Transverse colon (tissue), 4 donors: ENCODE results near the gene TSLP. TPM values are rescaled to one million over a fixed set of nuclear protein-coding genes. Genes with fewer than 3 reads are reported as not detected.

Experiments used
- DNase-seq: peaks from one replicate; pipeline ENCODE4 v3.0.0-alpha.2; 2019
- H3K27ac ChIP-seq, 4 donors: fragments of 200-600 bp; sonication (generic); 2 replicates each; pipeline ENCODE4 v1.5.1; 2016 to 2018; ENCODE audit warnings: inconsistent platforms in 4 of 4
- H3K27me3 ChIP-seq: fragments of 200-600 bp; sonication (generic); 2 replicates; pipeline ENCODE4 v1.5.1; 2017; ENCODE audit warnings: inconsistent platforms
- H3K36me3 ChIP-seq, 4 donors: fragments of 200-600 bp; sonication (generic); 2 replicates each; pipeline ENCODE4 v1.5.1; 2017 to 2019; ENCODE audit warnings: inconsistent platforms in 4 of 4
- H3K4me1 ChIP-seq, 4 donors: fragments of 200-600 bp; sonication (generic); 2 replicates each; pipeline ENCODE4 v1.5.1; 2017 to 2020; ENCODE audit warnings: inconsistent platforms in 4 of 4
- H3K4me3 ChIP-seq, 4 donors: fragments of 200-600 bp; sonication (generic); 1 replicate in 1 of 4; 2 replicates in 3 of 4; pipeline versions ENCODE4 v1.5.1 to v1.6.1; 2017 to 2019; ENCODE audit warnings: inconsistent platforms in 4 of 4
- H3K9me3 ChIP-seq, 2 donors: fragments of 200-600 bp; sonication (generic); 2 replicates each; pipeline ENCODE4 v1.5.1; 2017 to 2019; ENCODE audit warnings: inconsistent platforms in 2 of 2
- EP300 ChIP-seq: sonication (generic); formaldehyde crosslinking; IDR thresholded peaks from one replicate; pipeline ENCODE4 v1.6.1; 2017; ENCODE audit warnings: antibody characterized with exemption, low read depth
- POLR2A ChIP-seq: fragments of 450-650 bp; IDR thresholded peaks from one replicate; pipeline ENCODE4 v1.6.1; 2016; ENCODE audit warnings: antibody characterized with exemption, mild to moderate bottlenecking, moderate library complexity
- POLR2AphosphoS5 ChIP-seq, 3 donors: sonication (generic); formaldehyde crosslinking; IDR thresholded peaks; one replicate each; pipeline ENCODE4 v1.6.1; 2016; ENCODE audit warnings: antibody characterized with exemption in 3 of 3
- WGBS, 2 donors: methylation state at CpG; one replicate each; pipeline ENCODE4 v1.1.5; 2018; ENCODE audit warnings: low coverage in 1 of 2; 5-methylcytosine and 5-hydroxymethylcytosine counted together
- in situ Hi-C, 4 donors: fragments of 200-750 bp; cut with MboI; loops; one replicate each; pipeline versions ENCODE4 v1.15.0 to v1.15.1; 2017; ENCODE audit warnings: low sequenced_read_pairs in 3 of 4, low pct_ligation_motif_present in 1 of 4, low pct_unique_long_range_greater_than_20kb in 1 of 4
- intact Hi-C: fragments of 100-400 bp; cut with DNase I; formaldehyde crosslinking; loops from one replicate; pipeline ENCODE4 v1.15.1; 2023; ENCODE audit warnings: low total_unique reads
- total RNA-seq, 4 donors: library from RNA; depleted of rRNA; stranded (reverse); fragments of >200 nt; gene quantifications; one replicate each; pipeline ENCODE4 v1.1.0, GENCODE V29; 2016
- TF ChIP-seq, protein P1 (sequence below), 5 experiments: fragments of 200-600 bp in 3 of 5; fragments of 450-650 bp in 2 of 5; sonication (generic) in 3 of 5; IDR thresholded peaks; 1 replicate in 2 of 5; 2 replicates in 3 of 5; pipeline ENCODE4 v1.5.1; 2016 to 2017; ENCODE audit warnings: antibody characterized with exemption in 5 of 5, inconsistent platforms in 3 of 5, mild to moderate bottlenecking in 2 of 5, moderate library complexity in 1 of 5

Gene TSLP
- under 1 TPM in 1 of 4 donors, not detected in 3; 0.27 TPM for total RNA-seq

DNA sequence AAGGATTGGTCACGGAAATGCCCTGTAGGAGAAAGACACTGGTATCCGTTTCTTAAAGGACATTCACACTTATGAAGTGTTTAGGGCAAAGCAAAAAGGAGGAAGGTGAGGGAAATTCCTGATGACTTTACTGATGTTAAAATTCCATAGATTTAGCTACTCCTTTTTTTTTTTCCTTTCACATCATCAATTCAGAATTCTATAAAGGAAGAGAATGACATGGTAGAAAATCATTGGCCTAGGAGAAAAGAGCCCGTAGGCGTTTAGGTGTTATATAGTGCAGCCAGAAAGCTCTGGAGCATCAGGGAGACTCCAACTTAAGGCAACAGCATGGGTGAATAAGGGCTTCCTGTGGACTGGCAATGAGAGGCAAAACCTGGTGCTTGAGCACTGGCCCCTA, at the start of gene TSLP:
TSS of gene TSLP (plus strand) at position 301 of the 400 bp plus-strand sequence. CDS start 178 bp downstream, outside the sequence.
- H3K27me3 ChIP-seq = peaks cover 81% of the 10 kb centered on the region
- H3K4me1 ChIP-seq = peaks cover 0 to 26% (median 8%) of the 10 kb centered on the region in 4 donors
- no peak for DNase-seq
- H3K9me3 ChIP-seq = no peaks in the 10 kb centered on the region
- in situ Hi-C loops = loop anchor here in 3 of 4 donors (25.0 kb wide), 1 partner anchor 309 kb away; no protein-coding TSS in a partner anchor
- TF ChIP-seq EP300 (no peak), POLR2AphosphoS5 (IDR thresholded peaks at IDR 0.05) (no peak), POLR2A (no peak)
- TF ChIP-seq, protein P1, sequence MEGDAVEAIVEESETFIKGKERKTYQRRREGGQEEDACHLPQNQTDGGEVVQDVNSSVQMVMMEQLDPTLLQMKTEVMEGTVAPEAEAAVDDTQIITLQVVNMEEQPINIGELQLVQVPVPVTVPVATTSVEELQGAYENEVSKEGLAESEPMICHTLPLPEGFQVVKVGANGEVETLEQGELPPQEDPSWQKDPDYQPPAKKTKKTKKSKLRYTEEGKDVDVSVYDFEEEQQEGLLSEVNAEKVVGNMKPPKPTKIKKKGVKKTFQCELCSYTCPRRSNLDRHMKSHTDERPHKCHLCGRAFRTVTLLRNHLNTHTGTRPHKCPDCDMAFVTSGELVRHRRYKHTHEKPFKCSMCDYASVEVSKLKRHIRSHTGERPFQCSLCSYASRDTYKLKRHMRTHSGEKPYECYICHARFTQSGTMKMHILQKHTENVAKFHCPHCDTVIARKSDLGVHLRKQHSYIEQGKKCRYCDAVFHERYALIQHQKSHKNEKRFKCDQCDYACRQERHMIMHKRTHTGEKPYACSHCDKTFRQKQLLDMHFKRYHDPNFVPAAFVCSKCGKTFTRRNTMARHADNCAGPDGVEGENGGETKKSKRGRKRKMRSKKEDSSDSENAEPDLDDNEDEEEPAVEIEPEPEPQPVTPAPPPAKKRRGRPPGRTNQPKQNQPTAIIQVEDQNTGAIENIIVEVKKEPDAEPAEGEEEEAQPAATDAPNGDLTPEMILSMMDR (IDR thresholded peaks at IDR 0.05) = no peak
- peak within 1 kb of the TSS in 1 of 4 donors; percentile 28 for H3K4me3 ChIP-seq
- H3K36me3 ChIP-seq = no peaks in the 10 kb centered on the region
- H3K27ac ChIP-seq = no peak within 1 kb of the TSS
- intact Hi-C loops = no loop called here
- 81% methylated on average over 4 of the region's 4 CpGs for WGBS, 2 donors

DNA sequence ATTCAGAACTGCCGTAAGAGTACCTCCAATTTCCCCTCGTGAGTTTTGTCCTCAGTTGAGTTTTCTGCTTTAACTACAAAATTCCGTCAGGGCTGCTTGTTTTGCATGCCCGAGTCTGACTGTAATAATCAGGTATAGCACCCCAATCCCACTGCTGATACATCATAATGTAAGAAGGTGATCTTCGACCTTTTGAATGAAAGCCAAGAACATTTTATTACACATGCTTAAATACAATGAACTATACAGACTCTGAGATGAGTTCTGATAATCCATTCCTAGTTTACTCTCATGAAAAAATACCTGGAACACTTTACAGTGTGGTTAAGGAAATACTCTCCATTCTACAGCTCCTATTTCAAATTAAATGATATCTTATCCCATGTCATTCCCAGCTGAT, 49.2 kb upstream of the TSLP start:
- Histone ChIP-seq H3K27ac (no peak overlapping the region), H3K27me3 (no peaks in the 10 kb centered on the region), H3K4me3 (no peak overlapping the region), H3K9me3 (no peaks in the 10 kb centered on the region), H3K36me3 (no peaks in the 10 kb centered on the region), H3K4me1 (no peaks in the 10 kb centered on the region)
- TF ChIP-seq, protein P1 (IDR thresholded peaks at IDR 0.05) = no peak
- TF ChIP-seq POLR2A (no peak), POLR2AphosphoS5 (IDR thresholded peaks at IDR 0.05) (no peak), EP300 (no peak)
- no peak for DNase-seq
- WGBS, 2 donors = 36 to 55% methylated on average over 5 of the region's 5 CpGs
- intact Hi-C loops (no loop called here), in situ Hi-C loops (no loop called here)

DNA sequence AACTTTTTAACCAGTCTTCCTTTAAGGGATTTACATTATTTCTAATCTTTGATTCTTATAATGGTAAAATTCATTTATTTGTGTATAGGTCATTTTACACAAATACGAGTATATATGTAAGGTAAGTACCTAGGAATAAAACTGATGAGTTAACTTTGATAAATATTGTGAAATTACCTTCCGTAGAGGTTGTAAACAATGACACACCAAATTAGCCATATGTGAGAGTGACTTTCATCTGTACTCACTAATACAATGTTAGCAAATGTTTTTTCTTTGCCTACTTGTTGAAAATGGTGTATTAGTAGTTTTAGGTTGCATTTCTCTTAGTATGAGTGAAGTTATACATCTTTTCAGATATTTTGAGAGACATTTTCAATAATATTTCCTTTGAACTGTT, 42.6 kb upstream of the TSLP start:
- H3K9me3 ChIP-seq = no peaks in the 10 kb centered on the region
- in situ Hi-C loops = no loop called here
- H3K27me3 ChIP-seq = no peaks in the 10 kb centered on the region
- H3K27ac ChIP-seq = no peak overlapping the region
- TF ChIP-seq, protein P1 (IDR thresholded peaks at IDR 0.05) = no peak
- no peak for TF ChIP-seq POLR2AphosphoS5 (IDR thresholded peaks at IDR 0.05)
- TF ChIP-seq EP300 = no peak
- 65 to 67% methylated on average over 2 of the region's 2 CpGs for WGBS, 2 donors
- DNase-seq = no peak
- no peak overlapping the region for H3K4me3 ChIP-seq
- no peaks in the 10 kb centered on the region for H3K4me1 ChIP-seq
- intact Hi-C loops = no loop called here
- no peaks in the 10 kb centered on the region for H3K36me3 ChIP-seq

DNA sequence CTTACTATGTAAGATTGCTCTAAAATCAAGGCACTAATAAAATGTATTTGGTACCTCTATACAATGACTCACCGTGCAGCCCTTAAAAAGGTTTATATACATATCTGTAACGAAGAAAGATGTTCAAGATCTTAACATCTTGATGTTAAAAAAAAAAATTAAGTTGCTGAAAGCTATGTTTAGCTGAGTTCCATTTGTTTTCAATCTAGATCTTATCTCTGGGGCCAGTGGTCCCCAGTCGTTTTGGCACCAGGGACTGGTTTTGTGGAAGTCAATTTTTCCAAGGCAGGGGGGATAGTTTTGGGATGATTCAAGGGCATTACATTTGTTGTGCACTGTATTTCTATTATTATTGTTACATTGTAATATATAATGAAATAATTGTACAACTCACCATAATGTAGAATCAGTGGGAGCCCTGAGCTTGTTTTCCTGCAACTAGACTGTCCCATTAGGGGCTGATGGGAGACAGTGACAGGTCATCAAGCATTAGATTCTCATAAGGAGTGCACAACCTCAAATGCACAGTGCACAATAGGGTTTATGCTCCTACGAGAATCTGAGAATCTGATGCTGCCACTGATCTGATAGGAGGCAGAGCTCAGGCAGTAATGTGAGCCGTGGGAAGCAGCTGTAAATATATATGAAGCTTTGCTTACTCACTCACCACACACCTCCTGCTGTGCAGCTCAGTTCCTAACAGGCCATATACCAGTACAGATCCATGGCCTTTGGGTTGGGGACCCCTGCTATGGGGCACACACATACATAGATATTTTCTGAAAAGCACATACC, 27.6 kb upstream of the TSLP start:
- no peak for TF ChIP-seq EP300
- no peak for TF ChIP-seq POLR2A
- TF ChIP-seq, protein P1 (IDR thresholded peaks at IDR 0.05) = no peak
- no peak for TF ChIP-seq POLR2AphosphoS5 (IDR thresholded peaks at IDR 0.05)
- 24 to 38% methylated on average over 3 to 5 of the region's 5 CpGs for WGBS, 2 donors
- H3K4me3 ChIP-seq = no peak overlapping the region
- no peaks in the 10 kb centered on the region for H3K36me3 ChIP-seq
- H3K27me3 ChIP-seq = no peaks in the 10 kb centered on the region
- in situ Hi-C loops = no loop called here
- H3K27ac ChIP-seq = no peak overlapping the region
- H3K4me1 ChIP-seq = no peaks in the 10 kb centered on the region
- H3K9me3 ChIP-seq = no peaks in the 10 kb centered on the region
- intact Hi-C loops = no loop called here
- DNase-seq = no peak
